Glutamatergic neuron (in vitro differentiated cells): ENCODE results near the gene GSS. TPM values are rescaled to one million over a fixed set of nuclear protein-coding genes. Genes with fewer than 3 reads are reported as not detected.

Experiments used
- DNase-seq: peaks from one replicate; pipeline ENCODE4 v3.0.0; 2022
- H3K27ac Mint-ChIP-seq: one replicate; pipeline ENCODE4 v1.8.0; 2020; ENCODE audit warnings: mild to moderate bottlenecking, mixed read lengths, inconsistent platforms; ENCODE audit not compliant: unreplicated experiment
- H3K27me3 Mint-ChIP-seq: one replicate; pipeline ENCODE4 v1.8.0; 2020; ENCODE audit warnings: mild to moderate bottlenecking, moderate library complexity, mixed read lengths, inconsistent platforms; ENCODE audit not compliant: unreplicated experiment
- H3K36me3 Mint-ChIP-seq: one replicate; pipeline ENCODE4 v1.8.0; 2020; ENCODE audit warnings: mild to moderate bottlenecking, mixed read lengths, inconsistent platforms; ENCODE audit not compliant: unreplicated experiment
- H3K4me1 Mint-ChIP-seq: one replicate; pipeline ENCODE4 v1.8.0; 2020; ENCODE audit warnings: mild to moderate bottlenecking, low read depth, mixed read lengths, inconsistent platforms; ENCODE audit not compliant: unreplicated experiment
- H3K4me3 Mint-ChIP-seq: one replicate; pipeline ENCODE4 v1.8.0; 2020; ENCODE audit warnings: mild to moderate bottlenecking, mixed read lengths, inconsistent platforms; ENCODE audit not compliant: unreplicated experiment
- H3K9me3 Mint-ChIP-seq: one replicate; pipeline ENCODE4 v1.8.0; 2020; ENCODE audit warnings: mild to moderate bottlenecking, moderate library complexity, mixed read lengths, inconsistent platforms; ENCODE audit not compliant: unreplicated experiment
- CTCF ChIP-seq: fragments of 200-600 bp; sonication (generic); IDR thresholded peaks from one replicate; pipeline ENCODE4 v1.5.0; 2021; ENCODE audit not compliant: partially characterized antibody, unreplicated experiment
- total RNA-seq: library from RNA; stranded (reverse); fragmentation: NEBNext Ultra II Directional; extraction: Animal tissue kit (Norgen Biotek cat#: 25700); gene quantifications from one replicate; pipeline ENCODE4 v1.2.1, GENCODE V29; 2021; ENCODE audit not compliant: unreplicated experiment

Gene GSS
- total RNA-seq, 1 donor from 2014 or later: 28.2 TPM

- Mint-ChIP-seq H3K9me3 (peaks cover 1% of the 10 kb centered on the region), H3K27me3 (no peaks in the 10 kb centered on the region), H3K36me3 (no peaks in the 10 kb centered on the region), H3K4me1 (no peaks in the 10 kb centered on the region), H3K4me3 (no peak overlapping the region), H3K27ac (no peak overlapping the region)
- TF ChIP-seq CTCF: no peak
- DNase-seq: no peak
These were observed 14.4 kb downstream of the GSS start for GRCh38 chr20:34941226-34941625.

GRCh38 chr20:34940081-34940481 lies 15.5 kb downstream of the GSS start:
- H3K27ac Mint-ChIP-seq: no peak overlapping the region
- H3K36me3 Mint-ChIP-seq: no peaks in the 10 kb centered on the region
- H3K4me1 Mint-ChIP-seq: no peaks in the 10 kb centered on the region

DNA sequence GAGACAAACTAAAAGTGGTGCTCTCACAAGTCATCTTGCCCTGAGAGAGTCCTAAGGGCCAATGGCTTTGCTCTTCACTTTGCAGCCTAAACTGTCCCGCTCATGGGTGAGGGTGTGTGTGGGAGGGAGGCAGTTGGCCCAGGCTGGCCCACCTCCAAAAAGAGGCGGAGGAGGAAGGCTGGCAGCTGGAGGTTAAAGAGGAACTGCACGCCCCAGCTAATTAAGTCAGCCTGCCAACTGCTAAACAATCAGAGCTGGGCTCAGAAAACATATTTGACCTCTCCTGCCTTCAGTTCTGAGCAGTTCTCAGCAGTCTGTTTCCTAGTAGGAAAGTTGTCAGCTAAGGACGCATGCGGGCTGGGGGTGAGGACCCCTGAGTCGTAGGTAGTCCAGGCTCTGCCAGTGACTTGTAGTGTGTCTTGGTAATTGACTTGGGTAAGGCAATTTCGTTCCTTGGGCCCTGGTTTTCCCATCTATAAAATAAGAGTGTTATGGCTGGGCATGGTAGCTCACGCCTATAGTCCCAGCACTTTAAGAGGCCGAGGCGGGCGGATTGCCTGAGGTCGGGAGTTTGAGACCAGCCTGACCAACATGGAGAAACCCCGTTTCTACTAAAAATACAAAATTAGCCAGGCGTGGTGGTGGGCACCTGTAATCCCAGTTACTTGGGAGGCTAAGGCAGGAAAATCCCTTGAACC lies 17.0 kb downstream of the GSS start:
- no peak for DNase-seq
- Mint-ChIP-seq H3K9me3 (peaks cover 1% of the 10 kb centered on the region), H3K27ac (no peak overlapping the region), H3K27me3 (no peaks in the 10 kb centered on the region), H3K4me1 (no peaks in the 10 kb centered on the region), H3K36me3 (no peaks in the 10 kb centered on the region), H3K4me3 (no peak overlapping the region)
- no peak for TF ChIP-seq CTCF

More at GRCh38 chr20:34940081-34940481, 15.5 kb downstream of the GSS start:
- TF ChIP-seq CTCF: no peak
- no peak for DNase-seq
- Mint-ChIP-seq H3K27me3 (no peaks in the 10 kb centered on the region), H3K9me3 (peaks cover 1% of the 10 kb centered on the region), H3K4me3 (no peak overlapping the region)

GRCh38 chr20:34931771-34932170 lies 23.8 kb downstream of the GSS start:
- no peak for DNase-seq
- Mint-ChIP-seq H3K27me3 (peaks cover 2% of the 10 kb centered on the region), H3K36me3 (peaks cover 13% of the 10 kb centered on the region), H3K9me3 (no peaks in the 10 kb centered on the region), H3K4me3 (no peak overlapping the region), H3K27ac (no peak overlapping the region), H3K4me1 (peaks cover 9% of the 10 kb centered on the region)
- TF ChIP-seq CTCF: no peak

GRCh38 chr20:34928411-34928810 lies 27.2 kb downstream of the GSS start:
- Mint-ChIP-seq H3K36me3 (peaks cover 23% of the 10 kb centered on the region), H3K4me1 (peaks cover 14% of the 10 kb centered on the region), H3K27me3 (peaks cover 5% of the 10 kb centered on the region), H3K4me3 (no peak overlapping the region), H3K9me3 (peaks cover 2% of the 10 kb centered on the region), H3K27ac (no peak overlapping the region)
- TF ChIP-seq CTCF: no peak
- DNase-seq: no peak
